Glutamatergic neuron (in vitro differentiated cells): ENCODE results near the gene TYR. TPM values are rescaled to one million over a fixed set of nuclear protein-coding genes. Genes with fewer than 3 reads are reported as not detected.

Experiments
- total RNA-seq: library from RNA; stranded (reverse); fragmentation: NEBNext Ultra II Directional; extraction: Animal tissue kit (Norgen Biotek cat#: 25700); gene quantifications from one replicate; pipeline ENCODE4 v1.2.1, GENCODE V29; 2021; ENCODE audit not compliant: unreplicated experiment

The TYR gene
- total RNA-seq, 1 donor from 2014 or later: not detected

Other genes with a start within 250 kb of the TYR start
- not detected for gene GRM5, start 111.9 kb upstream of the TYR start, total RNA-seq